Suprapubic skin (tissue), 4 donors: ENCODE measurements around the gene SEMA3A. TPM values are rescaled to one million over a fixed set of nuclear protein-coding genes. Genes with fewer than 3 reads are reported as not detected.

Experiments
- DNase-seq, 2 donors: peaks; one replicate each; pipeline ENCODE4 v3.0.0-alpha.2; 2019; ENCODE audit warnings: low spot score in 2 of 2
- H3K27ac ChIP-seq: fragments of 200-600 bp; sonication (generic); one replicate; pipeline ENCODE4 v1.5.1; 2019
- H3K27me3 ChIP-seq: fragments of 200-600 bp; sonication (generic); one replicate; pipeline ENCODE4 v1.5.1; 2019
- H3K36me3 ChIP-seq: fragments of 200-600 bp; sonication (generic); one replicate; pipeline ENCODE4 v1.5.1; 2019
- H3K4me1 ChIP-seq: fragments of 200-600 bp; sonication (generic); one replicate; pipeline ENCODE4 v1.5.1; 2019
- H3K4me3 ChIP-seq: fragments of 200-600 bp; sonication (generic); one replicate; pipeline ENCODE4 v1.5.1; 2019; ENCODE audit warnings: mild to moderate bottlenecking
- H3K9me3 ChIP-seq: fragments of 200-600 bp; sonication (generic); one replicate; pipeline ENCODE4 v1.5.1; 2019
- EP300 ChIP-seq: sonication (generic); formaldehyde crosslinking; IDR thresholded peaks from one replicate; pipeline ENCODE4 v1.6.1; 2017; ENCODE audit warnings: antibody characterized with exemption
- POLR2A ChIP-seq, 2 donors: fragments of 450-650 bp; IDR thresholded peaks; one replicate each; pipeline ENCODE4 v1.6.1; 2017; ENCODE audit warnings: antibody characterized with exemption in 2 of 2, mild to moderate bottlenecking in 2 of 2, moderate library complexity in 2 of 2
- POLR2AphosphoS5 ChIP-seq, 3 donors: sonication (generic); formaldehyde crosslinking; IDR thresholded peaks; one replicate each; pipeline ENCODE4 v1.6.1; 2017; ENCODE audit warnings: antibody characterized with exemption in 3 of 3
- WGBS: methylation state at CpG from one replicate; pipeline ENCODE4 v1.1.5; 2018; 5-methylcytosine and 5-hydroxymethylcytosine counted together
- total RNA-seq, 4 donors: library from RNA; depleted of rRNA; stranded (reverse); fragments of >200 nt; gene quantifications; one replicate each; pipeline ENCODE4 v1.1.0, GENCODE V29; 2016
- TF ChIP-seq, protein P1 (sequence below), 2 donors: fragments of 200-600 bp in 1 of 2; fragments of 450-650 bp in 1 of 2; sonication (generic) in 1 of 2; IDR thresholded peaks; one replicate each; pipeline ENCODE4 v1.5.1; 2016 to 2019; ENCODE audit warnings: antibody characterized with exemption in 2 of 2, mild to moderate bottlenecking in 1 of 2, moderate library complexity in 1 of 2

Gene SEMA3A
- total RNA-seq, 4 donors from 2014 or later: 1.1 to 7.3 (median 3.2) TPM

DNA sequence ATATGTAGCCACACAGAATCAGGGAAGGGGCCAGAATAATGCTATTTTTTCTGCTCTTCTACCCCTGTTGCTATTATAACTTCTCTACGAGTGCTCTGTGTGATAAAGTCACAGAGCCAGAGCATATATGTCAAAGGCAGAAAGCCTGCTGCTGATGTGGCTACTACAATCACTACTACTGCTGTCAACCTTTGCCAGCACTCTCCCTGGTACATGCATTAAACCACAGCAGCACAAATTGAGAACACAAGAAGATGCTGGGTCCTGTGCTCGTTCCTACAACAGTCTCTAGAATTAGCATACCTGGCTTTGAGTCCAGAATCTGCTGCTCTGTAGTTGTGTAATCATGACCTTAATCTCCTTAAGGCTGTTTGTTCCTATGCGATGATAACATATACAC, 108.6 kb downstream of the SEMA3A start:
- H3K9me3 ChIP-seq: no peaks in the 10 kb centered on the region
- H3K27me3 ChIP-seq: no peaks in the 10 kb centered on the region
- no peak for DNase-seq
- no peaks in the 10 kb centered on the region for H3K4me1 ChIP-seq
- TF ChIP-seq, protein P1, sequence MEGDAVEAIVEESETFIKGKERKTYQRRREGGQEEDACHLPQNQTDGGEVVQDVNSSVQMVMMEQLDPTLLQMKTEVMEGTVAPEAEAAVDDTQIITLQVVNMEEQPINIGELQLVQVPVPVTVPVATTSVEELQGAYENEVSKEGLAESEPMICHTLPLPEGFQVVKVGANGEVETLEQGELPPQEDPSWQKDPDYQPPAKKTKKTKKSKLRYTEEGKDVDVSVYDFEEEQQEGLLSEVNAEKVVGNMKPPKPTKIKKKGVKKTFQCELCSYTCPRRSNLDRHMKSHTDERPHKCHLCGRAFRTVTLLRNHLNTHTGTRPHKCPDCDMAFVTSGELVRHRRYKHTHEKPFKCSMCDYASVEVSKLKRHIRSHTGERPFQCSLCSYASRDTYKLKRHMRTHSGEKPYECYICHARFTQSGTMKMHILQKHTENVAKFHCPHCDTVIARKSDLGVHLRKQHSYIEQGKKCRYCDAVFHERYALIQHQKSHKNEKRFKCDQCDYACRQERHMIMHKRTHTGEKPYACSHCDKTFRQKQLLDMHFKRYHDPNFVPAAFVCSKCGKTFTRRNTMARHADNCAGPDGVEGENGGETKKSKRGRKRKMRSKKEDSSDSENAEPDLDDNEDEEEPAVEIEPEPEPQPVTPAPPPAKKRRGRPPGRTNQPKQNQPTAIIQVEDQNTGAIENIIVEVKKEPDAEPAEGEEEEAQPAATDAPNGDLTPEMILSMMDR (IDR thresholded peaks at IDR 0.05): no peak
- TF ChIP-seq EP300 (no peak), POLR2AphosphoS5 (IDR thresholded peaks at IDR 0.05) (no peak), POLR2A (IDR thresholded peaks at IDR 0.05) (no peak)
- 70% methylated on average over 3 of the region's 3 CpGs for WGBS
- H3K4me3 ChIP-seq: no peak overlapping the region
- no peaks in the 10 kb centered on the region for H3K36me3 ChIP-seq
- H3K27ac ChIP-seq: no peak overlapping the region

DNA sequence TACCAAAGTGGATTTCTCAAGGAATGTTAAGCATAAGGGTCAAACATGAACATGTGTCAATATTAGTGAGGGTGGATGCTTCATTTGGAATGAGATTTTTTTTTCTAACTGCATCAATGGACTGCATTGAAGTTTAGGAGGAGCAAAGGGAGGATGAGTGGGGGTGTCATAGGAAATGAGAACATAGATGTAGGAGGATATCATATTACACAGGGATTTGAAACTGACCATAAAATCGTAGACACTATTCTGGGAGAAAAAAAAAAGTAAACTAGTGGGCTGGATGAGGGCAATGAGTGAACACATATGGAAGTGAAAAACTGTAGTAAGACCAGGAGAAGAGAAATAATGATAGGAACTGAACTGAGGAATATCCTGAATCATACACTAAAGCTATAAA, 109.4 kb downstream of the SEMA3A start:
- WGBS: 6% methylated on average over 1 of the region's 1 CpG
- no peaks in the 10 kb centered on the region for H3K9me3 ChIP-seq
- H3K4me1 ChIP-seq: no peaks in the 10 kb centered on the region
- H3K27ac ChIP-seq: no peak overlapping the region
- no peaks in the 10 kb centered on the region for H3K27me3 ChIP-seq
- no peaks in the 10 kb centered on the region for H3K36me3 ChIP-seq
- no peak overlapping the region for H3K4me3 ChIP-seq
- TF ChIP-seq POLR2AphosphoS5 (IDR thresholded peaks at IDR 0.05) (no peak), POLR2A (IDR thresholded peaks at IDR 0.05) (no peak), EP300 (no peak)
- TF ChIP-seq, protein P1 (IDR thresholded peaks at IDR 0.05): no peak
- no peak for DNase-seq

DNA sequence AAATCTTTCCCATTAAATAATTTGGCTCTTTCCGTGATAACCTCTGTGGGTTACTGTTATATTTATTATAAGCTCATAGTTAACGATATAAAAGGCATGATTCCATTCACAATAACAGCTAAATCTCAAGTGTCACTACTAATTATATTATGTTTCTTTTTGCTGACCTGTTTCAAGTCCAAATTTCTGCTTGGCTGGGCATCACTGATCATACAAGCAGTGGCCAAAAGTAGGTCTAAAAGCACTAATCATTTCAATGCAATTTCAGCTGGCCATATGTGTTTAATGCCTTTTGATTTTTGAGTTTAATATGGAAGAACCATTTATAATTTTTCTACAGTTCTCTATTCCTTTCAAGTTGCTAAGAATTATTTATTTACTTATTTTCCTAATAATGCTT, 110.7 kb downstream of the SEMA3A start:
- 74% methylated on average over 2 of the region's 2 CpGs for WGBS
- TF ChIP-seq POLR2A (IDR thresholded peaks at IDR 0.05) (no peak), EP300 (no peak), POLR2AphosphoS5 (IDR thresholded peaks at IDR 0.05) (no peak)
- TF ChIP-seq, protein P1 (IDR thresholded peaks at IDR 0.05): no peak
- Histone ChIP-seq H3K27me3 (no peaks in the 10 kb centered on the region), H3K27ac (no peak overlapping the region), H3K36me3 (no peaks in the 10 kb centered on the region), H3K4me1 (no peaks in the 10 kb centered on the region), H3K9me3 (no peaks in the 10 kb centered on the region), H3K4me3 (no peak overlapping the region)
- no peak for DNase-seq

DNA sequence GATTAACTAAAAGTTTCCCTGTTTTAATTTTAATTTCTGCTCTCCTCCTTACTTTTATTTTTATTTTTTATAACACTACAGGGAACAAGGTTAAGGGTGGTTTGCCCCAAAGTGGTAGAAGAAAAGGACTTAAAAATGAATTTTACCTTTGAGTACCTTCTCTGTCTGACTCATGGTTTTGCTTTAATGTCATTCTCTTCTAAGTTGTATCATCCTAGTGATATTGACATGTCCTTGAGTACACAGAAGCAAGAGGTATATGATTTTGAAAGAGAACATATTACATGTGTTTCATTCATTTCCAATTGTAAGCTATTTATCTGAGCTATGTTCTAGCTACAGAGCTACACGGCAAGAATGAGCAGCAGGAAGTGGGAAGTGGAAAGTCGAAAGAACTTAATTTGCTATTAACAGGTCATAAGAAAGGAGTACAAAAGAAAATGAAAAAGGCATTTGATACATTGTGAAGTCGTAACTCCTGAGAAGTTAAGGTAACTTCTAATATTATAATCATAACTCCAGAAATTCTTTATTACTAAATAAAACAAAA, 112.5 kb downstream of the SEMA3A start:
- 70% methylated on average over 3 of the region's 3 CpGs for WGBS
- no peak for DNase-seq
- Histone ChIP-seq H3K27me3 (no peaks in the 10 kb centered on the region), H3K4me3 (no peak overlapping the region), H3K36me3 (no peaks in the 10 kb centered on the region), H3K9me3 (no peaks in the 10 kb centered on the region), H3K27ac (no peak overlapping the region), H3K4me1 (no peaks in the 10 kb centered on the region)
- no peak for TF ChIP-seq POLR2A (IDR thresholded peaks at IDR 0.05)
- TF ChIP-seq POLR2AphosphoS5 (IDR thresholded peaks at IDR 0.05): no peak
- TF ChIP-seq, protein P1 (IDR thresholded peaks at IDR 0.05): no peak
- TF ChIP-seq EP300: no peak

DNA sequence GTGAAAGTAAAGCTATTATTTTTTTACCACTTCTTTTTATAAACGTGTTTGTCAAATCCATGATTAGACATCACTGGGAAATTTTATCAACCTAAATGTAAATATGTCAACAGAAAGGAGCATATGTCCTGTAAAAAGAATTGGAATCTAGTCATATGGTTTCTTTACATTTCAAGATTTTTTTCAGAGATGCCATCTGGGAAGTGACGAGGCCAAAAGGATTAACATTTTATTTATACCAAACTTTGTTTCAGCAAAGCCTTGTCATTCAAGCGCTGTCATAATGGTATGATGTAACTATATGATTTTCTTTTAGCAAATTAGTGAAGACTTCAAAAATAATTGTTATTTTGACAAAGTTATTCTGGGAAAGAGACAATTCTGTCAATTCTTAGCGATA, 117.3 kb downstream of the SEMA3A start:
- 85% methylated on average over 4 of the region's 4 CpGs for WGBS
- no peak overlapping the region for H3K4me3 ChIP-seq
- no peaks in the 10 kb centered on the region for H3K4me1 ChIP-seq
- H3K27me3 ChIP-seq: no peaks in the 10 kb centered on the region
- no peaks in the 10 kb centered on the region for H3K9me3 ChIP-seq
- TF ChIP-seq POLR2AphosphoS5 (IDR thresholded peaks at IDR 0.05) (no peak), POLR2A (IDR thresholded peaks at IDR 0.05) (no peak), EP300 (no peak)
- TF ChIP-seq, protein P1 (IDR thresholded peaks at IDR 0.05): no peak
- DNase-seq: no peak
- no peak overlapping the region for H3K27ac ChIP-seq
- H3K36me3 ChIP-seq: no peaks in the 10 kb centered on the region
